Prostate gland (tissue), 2 donors: Measurements from ENCODE around the gene GPR158. TPM values are rescaled to one million over a fixed set of nuclear protein-coding genes. Genes with fewer than 3 reads are reported as not detected.

ENCODE experiments used
- DNase-seq: peaks from one replicate; pipeline ENCODE4 v3.0.0-alpha.2; 2019; ENCODE audit warnings: low spot score
- H3K27ac ChIP-seq, 2 donors: fragments of 200-600 bp; sonication (generic); 2 replicates each; pipeline ENCODE4 v1.5.1; 2017 to 2019
- H3K27me3 ChIP-seq: fragments of 200-600 bp; sonication (generic); replicated peaks from 2 replicates; pipeline ENCODE4 v1.5.1; 2019; ENCODE audit not compliant: insufficient read depth
- H3K36me3 ChIP-seq, 2 donors: fragments of 200-600 bp; sonication (generic); 1 replicate in 1 of 2; 2 replicates in 1 of 2; pipeline versions ENCODE4 v1.5.1 to v1.8.1; 2017 to 2019
- H3K4me1 ChIP-seq: fragments of 200-600 bp; sonication (generic); replicated peaks from 2 replicates; pipeline ENCODE4 v1.5.1; 2019
- H3K4me3 ChIP-seq, 2 donors: fragments of 200-600 bp; sonication (generic); 2 replicates each; pipeline ENCODE4 v1.5.1; 2017 to 2019
- H3K9me3 ChIP-seq: fragments of 200-600 bp; sonication (generic); 2 replicates; pipeline ENCODE4 v1.5.1; 2017
- CTCF ChIP-seq, 4 experiments: fragments of 200-600 bp in 2 of 4; fragments of 450-650 bp in 2 of 4; sonication (generic) in 2 of 4; IDR thresholded peaks; 1 replicate in 3 of 4; 2 replicates in 1 of 4; pipeline ENCODE4 v1.5.1; 2016 to 2019; ENCODE audit warnings: antibody characterized with exemption in 4 of 4, mild to moderate bottlenecking in 2 of 4, moderate library complexity in 2 of 4
- POLR2A ChIP-seq: fragments of 450-650 bp; IDR thresholded peaks from one replicate; pipeline ENCODE4 v1.6.1; 2016; ENCODE audit warnings: antibody characterized with exemption, mild to moderate bottlenecking
- POLR2AphosphoS5 ChIP-seq: sonication (generic); formaldehyde crosslinking; IDR thresholded peaks from one replicate; pipeline ENCODE4 v1.6.1; 2017; ENCODE audit warnings: antibody characterized with exemption
- WGBS: methylation state at CpG from one replicate; pipeline ENCODE4 v1.1.5; 2018; 5-methylcytosine and 5-hydroxymethylcytosine counted together
- intact Hi-C: fragments of 100-400 bp; cut with DNase I; formaldehyde crosslinking; loops from one replicate; pipeline ENCODE4 v1.14.2; 2022
- total RNA-seq, 2 donors: library from RNA; depleted of rRNA; stranded (reverse); fragments of >200 nt; gene quantifications; one replicate each; pipeline ENCODE4 v1.1.0, GENCODE V29; 2016

GPR158 gene
- total RNA-seq, 2 donors from 2014 or later: 0.36 to 1.5 TPM

GRCh38 chr10:25177754-25178135 lies 2.9 kb downstream of the GPR158 start:
- TF ChIP-seq CTCF (IDR thresholded peaks at IDR 0.05) (no peak), POLR2AphosphoS5 (no peak), POLR2A (no peak)
- WGBS: 88% methylated on average over 2 of the region's 2 CpGs
- no peak overlapping the region for H3K4me3 ChIP-seq

GRCh38 chr10:25178411-25178810 lies 3.6 kb downstream of the GPR158 start:
- H3K27me3 ChIP-seq: no peaks in the 10 kb centered on the region
- no peak overlapping the region for H3K27ac ChIP-seq
- TF ChIP-seq POLR2A: no peak
- no peak for TF ChIP-seq CTCF (IDR thresholded peaks at IDR 0.05)
- TF ChIP-seq POLR2AphosphoS5: no peak
- H3K36me3 ChIP-seq: no peaks in the 10 kb centered on the region
- intact Hi-C loops: no loop called here
- no peaks in the 10 kb centered on the region for H3K4me1 ChIP-seq
- H3K4me3 ChIP-seq: no peak overlapping the region
- no peak for DNase-seq
- H3K9me3 ChIP-seq: no peaks in the 10 kb centered on the region

More at GRCh38 chr10:25177754-25178135, 2.9 kb downstream of the GPR158 start:
- no peak for DNase-seq
- H3K27me3 ChIP-seq: no peaks in the 10 kb centered on the region
- no peak overlapping the region for H3K27ac ChIP-seq
- no peaks in the 10 kb centered on the region for H3K4me1 ChIP-seq
- intact Hi-C loops: no loop called here
- no peaks in the 10 kb centered on the region for H3K36me3 ChIP-seq
- H3K9me3 ChIP-seq: no peaks in the 10 kb centered on the region

- DNase-seq: no peak
- Histone ChIP-seq H3K36me3 (no peaks in the 10 kb centered on the region), H3K27me3 (no peaks in the 10 kb centered on the region), H3K27ac (no peak overlapping the region), H3K4me1 (no peaks in the 10 kb centered on the region), H3K4me3 (no peak overlapping the region), H3K9me3 (no peaks in the 10 kb centered on the region)
- WGBS: 61% methylated on average over 2 of the region's 2 CpGs
- TF ChIP-seq POLR2AphosphoS5 (no peak), CTCF (IDR thresholded peaks at IDR 0.05) (no peak), POLR2A (no peak)
- intact Hi-C loops: no loop called here
These were observed 6.0 kb downstream of the GPR158 start for GRCh38 chr10:25180801-25181200.

GRCh38 chr10:25182636-25183035 lies 7.8 kb downstream of the GPR158 start:
- Histone ChIP-seq H3K27ac (no peak overlapping the region), H3K27me3 (no peaks in the 10 kb centered on the region), H3K4me1 (no peaks in the 10 kb centered on the region), H3K36me3 (no peaks in the 10 kb centered on the region), H3K9me3 (no peaks in the 10 kb centered on the region), H3K4me3 (no peak overlapping the region)
- WGBS: 74% methylated on average over 3 of the region's 3 CpGs
- DNase-seq: no peak
- intact Hi-C loops: no loop called here
- no peak for TF ChIP-seq POLR2AphosphoS5
- TF ChIP-seq CTCF (IDR thresholded peaks at IDR 0.05): no peak
- no peak for TF ChIP-seq POLR2A

- no peak for TF ChIP-seq POLR2AphosphoS5
- no peak for TF ChIP-seq CTCF (IDR thresholded peaks at IDR 0.05)
- TF ChIP-seq POLR2A: no peak
- WGBS: 75% methylated on average over 5 of the region's 5 CpGs
These were observed 16.5 kb downstream of the GPR158 start for GRCh38 chr10:25191162-25191895.

More at GRCh38 chr10:25191162-25191895, 16.5 kb downstream of the GPR158 start:
- Histone ChIP-seq H3K27me3 (no peaks in the 10 kb centered on the region), H3K4me1 (no peaks in the 10 kb centered on the region), H3K9me3 (no peaks in the 10 kb centered on the region), H3K36me3 (no peaks in the 10 kb centered on the region), H3K4me3 (no peak overlapping the region), H3K27ac (no peak overlapping the region)
- intact Hi-C loops: no loop called here
- no peak for DNase-seq
